Stimulated activated CD4-positive, alpha-beta T cell treated with anti-CD3 and anti-CD28 coated beads, TNF-alpha, amount 100 ng/mL, for 1 hour (primary cell): ENCODE measurements around the gene ARID4B.
"Not testable (repeated sequence)": the region's sequence is repeated elsewhere in the genome, so short reads cannot be mapped to it uniquely, and the experiment has no call there.

Experiments used
- DNase-seq, 3 donors: peaks; one replicate each; pipeline ENCODE4 v3.0.0-alpha.2; 2020; ENCODE audit warnings: low read depth in 3 of 3, low spot score in 1 of 3

The ARID4B gene

GRCh38 chr1:235330918-235331285 is 2.9 kb upstream of the ARID4B start:
- DNase-seq: no peak

- DNase-seq: peak in 2 of 3 donors; percentile 7 to 12
Measured at GRCh38 chr1:235329139-235329902, 1.3 kb upstream of the ARID4B start.

- peak; percentile 98 to 99 (median 99) for DNase-seq
Measured at GRCh38 chr1:235328271-235329138, 526 bp upstream of the ARID4B start, which contains the start of gene GGPS1. Gene GGPS1, plus strand, starts transcription at chr1:235328570. Its CDS starts 6,695 bp downstream, at chr1:235335265.

GRCh38 chr1:235326719-235327558 is 1.0 kb downstream of the ARID4B start:
- DNase-seq: peak in 2 of 3 donors; percentile 8 to 39

- no peak for DNase-seq
Measured at GRCh38 chr1:235325854-235326253, 2.1 kb downstream of the ARID4B start.

GRCh38 chr1:235325139-235325538 is 2.8 kb downstream of the ARID4B start:
- DNase-seq: no peak

- DNase-seq: no peak
Measured at GRCh38 chr1:235324296-235324695, 3.7 kb downstream of the ARID4B start.

GRCh38 chr1:235320521-235321179 is 7.3 kb downstream of the ARID4B start:
- no peak for DNase-seq

GRCh38 chr1:235319255-235319654 is 8.7 kb downstream of the ARID4B start:
- DNase-seq: no peak

- DNase-seq: no peak
Measured at GRCh38 chr1:235317168-235317567, 10.8 kb downstream of the ARID4B start.

- no peak for DNase-seq
Measured at GRCh38 chr1:235315735-235316134, 12.2 kb downstream of the ARID4B start.

GRCh38 chr1:235315173-235315572 is 12.8 kb downstream of the ARID4B start:
- no peak for DNase-seq

GRCh38 chr1:235313931-235314678 is 13.9 kb downstream of the ARID4B start:
- no peak for DNase-seq

GRCh38 chr1:235313262-235313661 is 14.7 kb downstream of the ARID4B start:
- no peak for DNase-seq

GRCh38 chr1:235309206-235309605 is 18.8 kb downstream of the ARID4B start:
- DNase-seq: not testable (repeated sequence)

- DNase-seq: no peak
Measured at GRCh38 chr1:235307158-235308124, 20.5 kb downstream of the ARID4B start.

GRCh38 chr1:235304549-235305451 is 23.2 kb downstream of the ARID4B start:
- no peak for DNase-seq

- DNase-seq: no peak
Measured at GRCh38 chr1:235302143-235302542, 25.8 kb downstream of the ARID4B start.
